GM19035 (cell line): Measurements from ENCODE around the gene C1QTNF12.

Source experiments
- ATAC-seq: cut with Tn5 transposase; IDR thresholded peaks from one replicate; pipeline ENCODE4 v1.9.1; 2021; ENCODE audit not compliant: unreplicated experiment

C1QTNF12 gene

DNA sequence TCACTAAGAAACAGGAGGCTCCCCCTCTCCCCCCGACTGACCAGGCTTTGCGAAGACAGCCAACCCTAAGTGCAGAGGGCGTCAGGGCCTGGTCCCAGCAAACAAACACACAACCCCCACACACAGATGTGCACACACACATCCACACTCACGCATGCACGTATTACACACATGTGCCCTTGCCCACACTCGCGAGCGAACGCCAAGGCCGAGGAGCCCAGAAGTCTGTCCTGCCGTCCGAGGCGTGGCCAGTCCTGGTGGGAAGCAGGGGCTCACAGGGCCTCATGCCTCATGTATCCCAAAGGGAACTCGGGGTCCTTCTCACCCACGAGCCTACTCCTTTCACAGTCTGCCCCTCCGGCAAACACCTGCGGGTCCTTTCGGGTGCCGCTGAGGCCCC lies 16.8 kb downstream of the C1QTNF12 start:
- ATAC-seq = no peak

DNA sequence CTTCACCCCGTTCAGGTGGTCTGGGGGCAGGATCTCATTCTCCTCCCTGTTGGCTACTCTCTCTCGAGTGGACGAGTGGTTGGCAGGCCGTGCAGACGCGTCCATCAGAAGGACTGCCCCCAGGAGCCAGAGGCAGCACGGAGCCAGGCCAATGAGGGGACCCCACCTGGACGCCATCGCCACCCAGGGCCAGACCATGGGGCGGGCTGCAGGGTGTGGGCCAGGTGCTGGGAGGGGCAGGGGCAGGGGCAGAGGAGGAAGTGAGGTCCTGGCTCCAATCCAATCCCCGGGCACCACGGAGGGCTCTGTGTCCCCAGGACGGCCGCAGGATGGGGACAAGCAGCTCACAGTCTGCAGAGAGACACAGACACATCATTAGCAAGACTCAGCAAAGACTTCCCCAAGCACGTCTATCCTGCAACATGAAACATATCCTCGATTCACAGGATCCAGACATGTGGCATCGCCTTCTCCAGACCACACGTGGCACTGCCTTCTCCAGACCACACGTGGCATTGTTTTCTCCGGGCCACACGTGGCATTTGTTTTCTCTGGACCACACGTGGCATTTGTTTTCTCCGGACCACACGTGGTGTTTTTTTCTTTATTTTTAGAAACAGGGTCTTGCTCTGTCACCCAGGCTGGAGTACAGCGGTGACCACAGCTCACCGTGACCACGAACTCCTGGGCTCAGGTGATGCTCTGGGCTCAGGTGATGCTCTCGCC lies 17.8 kb downstream of the C1QTNF12 start:
- no peak for ATAC-seq

DNA sequence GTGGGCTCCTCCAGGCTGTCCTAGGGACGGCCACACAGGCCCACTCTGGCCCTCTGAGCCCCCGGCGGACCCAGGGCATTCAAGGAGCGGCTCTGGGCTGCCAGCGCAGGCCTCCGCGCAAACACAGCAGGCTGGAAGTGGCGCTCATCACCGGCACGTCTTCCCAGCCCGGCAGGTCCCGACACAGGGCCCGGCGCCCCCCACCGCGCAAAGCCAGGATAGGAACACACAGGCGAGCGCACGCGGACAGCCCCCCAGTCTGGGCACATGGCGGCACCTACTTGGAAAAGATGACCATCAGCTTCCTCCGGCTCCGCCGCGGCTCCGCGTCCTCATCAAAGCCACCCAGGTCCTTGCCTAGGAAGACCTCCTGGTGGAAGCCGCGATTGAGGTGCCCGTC lies 18.3 kb downstream of the C1QTNF12 start:
- no peak for ATAC-seq

DNA sequence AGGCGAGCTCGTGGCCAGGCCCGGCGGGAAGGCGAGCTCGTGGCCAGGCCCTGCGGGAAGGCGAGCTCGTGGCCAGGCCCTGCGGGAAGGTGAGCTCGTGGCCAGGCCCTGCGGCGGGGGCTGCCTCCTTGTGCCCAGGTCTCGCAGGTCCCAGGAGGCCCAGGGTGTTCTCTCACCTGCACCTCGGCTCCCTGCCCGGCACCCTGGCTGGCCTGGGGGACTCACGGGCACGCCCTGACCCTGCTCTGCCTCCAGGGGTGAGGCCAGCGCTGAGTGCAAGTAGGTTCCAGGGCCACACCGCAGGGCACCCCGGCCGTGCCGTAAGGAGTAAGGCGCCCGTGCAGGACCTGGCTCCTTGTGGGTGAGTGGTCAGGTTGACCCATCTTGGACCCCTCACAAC lies 19.1 kb downstream of the C1QTNF12 start:
- no peak for ATAC-seq

DNA sequence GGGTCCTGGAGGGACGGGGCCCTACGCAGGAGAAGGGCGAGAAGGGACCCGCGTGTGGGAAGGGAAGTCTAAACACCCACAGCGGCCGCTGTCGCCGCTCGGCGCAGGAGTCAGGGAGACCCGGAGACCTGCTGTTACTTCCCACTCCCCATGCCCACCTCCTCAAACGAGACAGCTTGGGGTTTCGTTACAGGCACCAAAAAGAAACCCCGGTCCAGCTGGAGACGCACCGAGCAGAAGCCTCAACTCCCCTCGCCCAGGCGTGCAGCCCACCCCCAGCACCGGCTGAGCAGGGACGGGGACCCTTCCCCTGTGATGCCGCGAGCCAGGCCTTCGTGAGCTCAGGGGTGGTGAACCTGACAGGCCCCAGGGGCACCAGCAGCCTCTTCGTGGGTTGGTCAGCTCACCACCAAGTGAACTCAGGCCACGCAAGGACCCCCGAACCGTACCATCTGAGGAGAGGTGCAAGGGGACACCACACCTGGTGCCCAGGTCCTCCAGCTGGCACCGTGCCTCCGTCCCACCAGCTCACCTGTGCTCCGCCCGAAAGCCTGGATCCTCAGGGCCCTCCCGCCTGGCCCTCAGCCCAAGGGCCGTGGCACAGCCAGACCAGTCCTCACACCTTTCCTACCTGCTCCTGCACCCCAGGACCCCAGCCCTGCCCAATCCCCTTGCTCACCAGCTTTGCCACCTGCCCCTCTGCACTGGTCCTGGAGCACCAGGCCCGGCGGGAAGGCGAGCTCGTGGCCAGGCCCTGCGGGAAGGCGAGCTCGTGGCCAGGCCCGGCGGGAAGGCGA lies 19.8 kb downstream of the C1QTNF12 start:
- ATAC-seq = no peak

DNA sequence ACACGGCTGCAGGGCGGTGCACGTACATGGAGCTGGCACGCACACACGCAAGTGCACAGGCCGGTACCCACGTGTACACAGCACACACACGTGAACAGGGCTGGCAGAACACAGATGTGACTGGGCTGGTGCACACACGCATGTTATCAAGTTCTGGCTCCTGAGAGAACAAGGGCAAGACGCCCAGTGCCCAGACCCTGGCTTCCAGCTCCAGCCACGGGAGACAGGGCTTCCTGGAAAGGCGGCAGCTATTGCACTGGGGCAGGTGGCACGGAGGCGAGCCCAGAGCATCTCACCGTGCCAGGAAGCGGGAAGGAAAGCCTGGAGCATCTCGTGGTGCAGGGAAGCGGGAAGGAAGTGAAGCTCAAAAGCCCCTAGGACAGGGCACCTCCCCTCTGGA lies 20.6 kb downstream of the C1QTNF12 start:
- ATAC-seq = no peak

DNA sequence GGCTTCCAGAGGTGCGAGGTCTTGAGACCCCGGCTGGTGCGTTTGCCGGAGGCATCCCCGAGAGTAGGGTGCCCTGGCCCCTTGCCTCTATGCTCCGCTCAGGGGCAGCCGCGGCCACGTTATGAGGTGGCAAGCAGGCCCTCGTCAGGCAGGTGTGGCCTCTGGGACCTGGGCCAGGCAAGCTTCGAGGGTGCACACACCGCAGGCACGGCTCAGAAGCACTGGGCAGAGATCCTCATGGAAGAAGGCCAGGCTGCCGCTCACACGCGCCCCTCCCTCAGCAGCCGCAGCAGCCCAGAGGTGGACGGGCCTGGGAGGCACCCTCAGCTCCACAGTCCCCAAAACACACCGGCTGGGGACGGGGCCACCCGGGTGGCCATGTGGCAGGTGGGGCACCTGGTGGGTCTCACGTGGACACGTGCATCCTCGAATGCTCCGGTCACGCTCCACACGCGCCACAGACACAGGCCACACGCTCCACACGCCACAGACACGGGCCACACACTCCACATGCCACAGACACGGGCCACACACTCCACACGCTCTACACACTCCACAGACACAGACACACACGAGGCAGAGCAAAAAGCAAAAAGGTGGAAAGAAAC lies 21.2 kb downstream of the C1QTNF12 start:
- no peak for ATAC-seq

DNA sequence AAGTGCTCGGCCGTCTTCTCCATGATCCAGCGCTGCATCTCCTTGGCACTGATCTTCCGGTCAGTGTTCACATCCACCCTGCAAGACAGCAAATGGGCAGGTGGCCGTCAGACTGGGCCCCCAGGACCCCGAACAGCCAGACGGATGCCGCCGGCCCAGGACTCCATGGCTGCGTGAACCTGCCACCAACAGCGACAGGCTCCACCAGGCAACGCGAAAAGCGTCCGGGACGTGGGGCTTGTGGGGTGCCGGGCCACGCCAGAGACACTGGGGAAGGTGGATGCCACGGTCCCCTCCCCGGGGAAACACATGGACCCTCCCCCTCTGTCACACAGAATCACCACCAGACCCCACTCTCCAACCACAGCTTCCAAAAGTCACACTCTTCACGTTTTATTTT lies 22.6 kb downstream of the C1QTNF12 start:
- ATAC-seq = no peak

DNA sequence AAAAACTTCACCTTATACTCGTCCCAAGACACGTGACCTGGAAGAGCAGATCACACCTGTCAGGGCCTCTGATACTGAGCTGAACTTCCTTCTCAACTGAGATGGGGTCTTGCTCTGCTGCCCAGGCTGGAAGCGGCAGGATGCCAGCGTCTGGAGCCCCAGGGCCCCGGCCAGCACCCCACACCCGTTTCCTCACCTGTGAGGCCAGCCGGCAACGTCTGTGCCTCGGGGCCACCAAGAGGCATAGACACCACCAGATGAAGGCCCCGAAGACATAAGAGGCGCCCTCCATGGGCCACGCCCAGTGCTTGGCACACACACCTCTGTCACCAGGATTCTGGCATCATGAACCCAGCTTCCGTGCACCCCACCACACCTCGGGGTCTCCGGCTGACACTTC lies 23.2 kb downstream of the C1QTNF12 start:
- ATAC-seq = no peak

DNA sequence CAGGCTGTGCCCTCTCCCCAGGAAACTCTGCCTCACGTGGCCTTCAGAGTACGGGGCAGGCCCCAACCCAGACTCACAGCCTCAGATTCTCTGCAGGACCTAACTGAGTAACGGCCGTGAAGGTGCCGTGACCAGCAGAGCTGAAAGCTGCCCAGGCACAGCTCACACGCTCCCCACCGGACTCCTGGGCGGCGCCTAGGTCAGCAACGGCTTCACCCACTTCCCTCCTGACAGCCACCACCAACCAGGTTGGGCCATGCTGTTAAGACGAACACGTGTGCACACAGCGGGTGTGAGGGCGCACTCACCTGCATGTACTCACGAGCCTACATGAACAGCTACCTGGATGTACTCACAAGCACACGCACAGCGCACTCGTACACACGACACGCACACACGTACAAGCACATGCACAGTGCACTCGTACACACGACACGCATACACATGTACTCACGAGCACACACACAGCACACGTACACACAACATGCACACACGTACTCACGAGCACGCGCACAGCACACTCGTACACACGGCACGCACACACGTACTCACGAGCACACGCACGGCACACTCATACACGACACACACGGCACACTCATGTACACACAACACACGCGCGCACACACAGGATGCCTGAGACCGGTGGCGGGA lies 23.8 kb downstream of the C1QTNF12 start:
- no peak for ATAC-seq

DNA sequence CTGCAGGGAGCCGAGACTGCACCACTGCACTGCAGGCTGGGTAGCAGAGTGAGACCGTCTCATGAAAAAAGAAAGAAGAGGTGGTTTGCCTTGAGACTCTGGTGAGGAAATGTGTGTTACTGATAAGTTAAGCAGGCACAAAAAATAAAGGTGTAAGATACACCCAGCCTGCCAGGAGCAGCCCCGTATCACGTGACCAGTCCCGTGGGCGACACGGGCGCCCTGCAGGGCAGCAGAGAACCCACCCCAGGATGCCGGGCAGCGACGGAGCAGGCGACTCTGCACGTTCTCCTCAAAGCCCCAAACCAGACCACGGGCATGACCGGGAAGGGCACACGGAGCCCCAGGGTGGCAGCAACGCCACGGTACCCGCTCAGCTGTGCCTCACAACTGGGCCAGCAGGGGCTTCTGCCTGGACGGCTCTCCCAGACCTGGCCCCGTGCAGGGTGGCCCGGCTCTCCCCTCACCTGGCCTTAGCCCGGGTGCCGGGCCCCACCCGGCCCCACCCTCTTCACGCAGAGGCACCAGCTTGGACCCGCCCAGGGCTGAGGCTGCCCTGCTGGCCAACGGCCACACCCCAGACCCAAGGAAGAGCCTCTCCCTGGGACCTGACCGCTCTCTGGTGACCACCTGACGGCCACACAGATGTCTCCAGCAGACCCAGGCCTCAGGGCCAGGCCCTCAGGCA lies 24.5 kb downstream of the C1QTNF12 start:
- ATAC-seq = no peak

DNA sequence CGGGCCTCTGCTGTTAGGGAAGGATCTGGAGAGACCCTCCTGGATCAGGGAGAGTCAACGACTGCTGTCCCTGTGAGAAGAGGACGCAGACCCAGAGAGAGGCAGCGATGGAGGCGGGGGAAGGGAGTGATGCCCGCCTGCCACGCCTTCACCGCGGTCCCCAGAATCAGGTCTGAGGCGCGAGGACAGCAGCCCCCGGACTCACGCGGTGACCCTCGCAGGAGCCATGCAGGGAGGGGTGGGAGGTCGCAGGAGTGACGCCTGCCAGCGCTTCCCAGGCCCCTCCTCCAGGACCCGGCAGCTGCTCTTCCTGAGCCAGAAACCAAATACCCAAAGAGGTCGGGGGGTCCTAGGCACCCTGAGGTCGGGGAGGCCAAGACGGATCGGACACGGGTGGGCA lies 26.3 kb downstream of the C1QTNF12 start:
- ATAC-seq = no peak

DNA sequence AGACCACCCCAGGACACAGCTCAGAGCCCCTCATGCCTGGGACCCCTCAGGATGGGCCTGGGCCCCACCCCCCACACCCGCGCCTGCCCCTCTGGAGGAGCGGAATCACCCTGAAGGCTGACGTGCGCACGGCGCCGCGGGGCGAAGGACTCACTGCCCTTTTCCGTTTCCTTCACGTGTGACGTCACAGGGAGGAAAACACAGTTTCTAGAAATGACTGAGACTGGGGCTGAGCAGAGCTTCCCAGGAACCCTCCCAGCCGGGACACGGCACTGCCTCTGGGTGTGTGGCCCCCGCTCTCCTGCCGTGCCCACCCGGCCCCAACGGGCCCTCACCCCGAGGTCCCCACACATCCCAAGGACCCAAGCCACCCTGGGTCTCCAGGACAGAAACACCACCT lies 27.2 kb downstream of the C1QTNF12 start:
- no peak for ATAC-seq

DNA sequence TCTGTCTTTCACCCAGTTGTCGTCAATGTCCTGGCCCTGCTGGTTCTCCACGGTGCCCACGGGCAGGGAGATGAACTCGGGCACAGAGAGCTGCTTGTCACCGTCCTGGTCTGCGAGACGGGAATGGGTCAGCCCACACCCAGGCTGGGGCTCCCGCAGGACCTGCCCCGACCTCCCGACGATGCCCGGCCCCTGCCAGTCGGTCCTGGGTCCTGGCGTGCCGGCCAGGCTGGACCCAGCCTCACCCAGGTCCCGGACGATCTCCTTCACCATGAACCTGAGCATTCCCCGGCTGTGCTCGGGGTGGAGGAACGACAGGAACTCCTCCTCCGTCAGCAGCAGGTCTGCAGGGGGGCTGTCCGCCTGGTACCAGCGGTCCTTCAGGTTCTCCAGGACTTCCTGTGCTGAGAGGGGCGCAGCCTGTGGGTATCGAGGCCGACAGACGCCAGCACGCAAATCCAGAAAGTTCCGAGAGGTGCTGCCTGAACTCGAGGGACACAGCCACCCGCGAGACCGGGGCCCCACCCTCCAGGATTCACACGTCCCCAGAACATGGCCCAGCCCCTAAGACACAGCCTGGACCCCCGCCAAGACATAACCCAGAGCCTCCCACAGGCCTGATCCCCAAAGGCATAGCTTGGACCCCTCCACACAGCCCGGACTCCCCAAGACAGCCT lies 27.9 kb downstream of the C1QTNF12 start:
- ATAC-seq = no peak

DNA sequence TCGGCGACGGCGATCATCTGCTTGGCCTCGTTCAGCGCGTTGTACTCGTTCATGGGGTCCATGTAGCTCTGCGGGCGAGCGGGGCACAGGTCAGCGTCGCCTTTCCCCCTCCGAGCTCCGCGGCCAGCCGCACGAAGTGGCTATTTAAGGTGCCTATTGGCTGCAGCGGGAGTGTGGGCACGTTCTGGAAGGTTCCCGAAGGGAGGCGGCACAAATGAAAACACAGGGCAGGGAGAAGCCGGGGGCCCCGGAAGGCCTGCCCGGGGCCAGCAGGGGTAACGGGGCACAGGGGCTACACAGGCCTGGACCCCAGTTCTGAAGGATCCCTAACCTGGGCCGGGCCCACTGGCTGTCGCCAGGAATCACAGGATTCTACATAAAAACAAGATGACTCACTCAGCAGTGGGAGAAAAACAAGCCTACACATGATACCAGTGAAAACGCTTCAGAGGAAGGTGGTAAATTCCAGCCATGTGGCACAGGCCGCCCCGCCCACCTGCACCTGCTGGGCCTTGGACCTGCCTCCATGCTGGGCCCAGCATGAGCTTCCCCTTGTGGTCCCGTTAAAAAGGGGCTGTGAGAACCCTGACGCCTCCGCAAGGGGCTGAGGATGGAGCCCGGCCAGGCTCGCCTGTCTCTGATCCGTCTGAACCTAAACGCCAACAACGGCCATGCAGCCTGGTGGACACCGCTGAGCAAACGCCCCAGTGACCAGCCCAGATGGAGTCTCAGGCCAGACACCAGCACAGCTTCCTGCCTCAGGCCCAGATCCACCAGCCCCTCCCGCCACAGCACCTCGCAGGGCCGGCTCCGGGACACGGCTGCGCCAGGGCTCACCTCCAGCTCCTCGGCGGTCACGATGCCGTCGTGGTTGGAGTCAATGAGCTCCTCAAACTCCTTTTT lies 28.6 kb downstream of the C1QTNF12 start:
- ATAC-seq = no peak

DNA sequence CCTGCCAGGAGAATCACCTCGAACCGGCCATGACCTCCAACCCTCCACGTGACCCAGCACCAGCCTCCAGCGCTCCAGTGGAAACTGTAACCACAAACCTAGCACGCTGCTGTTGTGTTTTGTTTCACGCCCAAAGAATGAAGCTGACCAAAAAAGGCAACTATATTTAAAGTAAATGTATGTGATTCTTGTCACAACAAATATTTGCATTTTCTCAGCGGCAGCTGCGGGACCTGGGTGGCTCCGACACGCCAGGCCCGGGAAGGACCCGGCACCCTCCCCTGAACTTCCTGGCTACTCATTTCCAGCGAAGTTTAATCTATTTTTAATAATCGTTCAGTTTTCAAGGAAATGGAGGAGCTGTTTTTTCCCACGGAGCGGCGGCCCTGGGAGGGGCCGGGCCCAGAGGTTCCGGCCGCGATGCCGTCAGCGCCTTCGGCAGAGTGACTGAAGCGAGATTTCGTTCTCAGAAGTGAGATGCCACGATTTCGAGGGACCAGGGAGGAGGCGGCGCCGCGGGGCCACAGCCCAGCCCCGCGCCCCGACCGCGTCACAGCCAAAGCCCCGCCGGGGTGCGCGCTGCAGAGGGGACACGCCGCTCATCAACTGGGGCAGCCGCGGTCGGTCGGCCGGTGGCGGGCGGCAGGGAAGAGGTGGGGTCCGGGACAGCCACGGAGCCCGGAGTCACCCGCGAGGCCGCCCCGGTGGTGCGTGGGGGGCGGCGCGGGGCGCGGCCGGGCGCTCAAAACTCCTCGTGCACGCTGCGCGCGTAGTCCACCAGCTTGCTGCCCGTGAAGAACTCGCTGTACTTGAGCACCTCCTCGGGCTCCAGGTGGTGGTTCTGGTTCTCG lies 29.5 kb downstream of the C1QTNF12 start:
- no peak for ATAC-seq

DNA sequence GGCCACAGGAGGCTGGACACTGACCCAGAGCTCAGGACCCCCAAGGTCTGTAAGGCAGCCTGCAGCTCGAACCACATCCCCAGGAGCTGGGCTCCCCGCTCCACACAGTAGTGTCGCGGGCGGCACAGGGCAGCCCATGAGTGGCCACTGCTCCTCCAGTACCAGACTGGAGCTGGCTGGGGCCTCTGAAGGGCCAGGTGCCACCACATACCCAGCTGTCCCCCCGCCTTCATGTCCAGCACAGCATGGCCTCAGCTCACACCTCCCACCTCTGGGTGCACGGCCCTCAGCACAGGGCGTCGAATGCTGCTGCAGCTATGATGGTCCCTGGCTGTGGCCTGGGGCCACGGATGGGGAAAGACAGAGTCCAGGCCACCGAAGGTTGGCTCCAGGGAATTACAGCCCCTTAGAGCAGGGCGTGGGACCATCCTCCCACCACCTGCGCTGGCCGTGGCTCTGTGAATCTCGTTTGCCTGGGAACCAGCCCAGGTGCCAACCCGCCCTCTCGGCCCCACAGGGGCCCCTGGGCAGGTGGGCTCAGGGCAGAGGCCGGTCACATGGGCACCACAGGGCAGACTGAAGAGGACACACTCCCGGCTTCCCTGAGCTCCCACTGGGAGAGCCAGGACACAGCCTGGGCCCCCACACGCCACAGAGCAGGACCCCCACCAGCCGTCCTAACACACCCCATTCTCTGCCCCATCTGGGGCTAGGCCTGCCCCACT lies 30.5 kb downstream of the C1QTNF12 start:
- ATAC-seq = no peak

DNA sequence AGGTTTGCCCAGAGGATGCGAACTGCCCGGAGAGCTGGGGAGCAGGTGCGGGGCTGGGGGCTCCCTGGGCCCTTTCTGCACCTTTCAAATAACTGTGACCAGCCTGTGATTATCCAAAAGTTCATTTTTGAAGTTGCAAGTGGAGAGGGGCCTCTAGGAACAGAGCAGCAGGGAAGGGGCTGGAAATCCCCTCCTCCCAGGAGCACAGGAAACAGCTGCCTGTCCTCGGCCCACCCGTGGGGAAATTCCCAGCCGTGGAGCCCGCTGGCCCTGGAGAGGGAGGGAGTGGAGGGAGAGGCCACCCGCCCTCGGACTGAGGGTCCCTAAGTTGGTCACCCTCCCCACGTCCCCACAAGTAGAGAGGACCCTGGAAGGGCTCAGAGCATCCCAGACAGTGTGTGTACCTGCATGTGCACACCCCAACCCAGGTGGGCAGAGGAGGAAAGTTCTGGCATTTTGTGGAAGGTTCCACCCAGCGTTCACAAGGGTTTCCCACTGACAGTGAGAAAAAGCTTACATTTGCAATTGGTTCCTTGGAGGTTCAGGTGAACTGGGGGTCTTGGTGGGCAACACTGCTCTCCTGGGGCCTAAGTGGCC lies 31.3 kb downstream of the C1QTNF12 start:
- ATAC-seq = no peak
